Measurements from ENCODE around the gene ELAPOR2. TPM values are rescaled to one million over a fixed set of nuclear protein-coding genes. Genes with fewer than 3 reads are reported as not detected.
A peak's percentile ranks its signal among the peaks of the same experiment; 100 is the strongest.

The ELAPOR2 gene, protein sequence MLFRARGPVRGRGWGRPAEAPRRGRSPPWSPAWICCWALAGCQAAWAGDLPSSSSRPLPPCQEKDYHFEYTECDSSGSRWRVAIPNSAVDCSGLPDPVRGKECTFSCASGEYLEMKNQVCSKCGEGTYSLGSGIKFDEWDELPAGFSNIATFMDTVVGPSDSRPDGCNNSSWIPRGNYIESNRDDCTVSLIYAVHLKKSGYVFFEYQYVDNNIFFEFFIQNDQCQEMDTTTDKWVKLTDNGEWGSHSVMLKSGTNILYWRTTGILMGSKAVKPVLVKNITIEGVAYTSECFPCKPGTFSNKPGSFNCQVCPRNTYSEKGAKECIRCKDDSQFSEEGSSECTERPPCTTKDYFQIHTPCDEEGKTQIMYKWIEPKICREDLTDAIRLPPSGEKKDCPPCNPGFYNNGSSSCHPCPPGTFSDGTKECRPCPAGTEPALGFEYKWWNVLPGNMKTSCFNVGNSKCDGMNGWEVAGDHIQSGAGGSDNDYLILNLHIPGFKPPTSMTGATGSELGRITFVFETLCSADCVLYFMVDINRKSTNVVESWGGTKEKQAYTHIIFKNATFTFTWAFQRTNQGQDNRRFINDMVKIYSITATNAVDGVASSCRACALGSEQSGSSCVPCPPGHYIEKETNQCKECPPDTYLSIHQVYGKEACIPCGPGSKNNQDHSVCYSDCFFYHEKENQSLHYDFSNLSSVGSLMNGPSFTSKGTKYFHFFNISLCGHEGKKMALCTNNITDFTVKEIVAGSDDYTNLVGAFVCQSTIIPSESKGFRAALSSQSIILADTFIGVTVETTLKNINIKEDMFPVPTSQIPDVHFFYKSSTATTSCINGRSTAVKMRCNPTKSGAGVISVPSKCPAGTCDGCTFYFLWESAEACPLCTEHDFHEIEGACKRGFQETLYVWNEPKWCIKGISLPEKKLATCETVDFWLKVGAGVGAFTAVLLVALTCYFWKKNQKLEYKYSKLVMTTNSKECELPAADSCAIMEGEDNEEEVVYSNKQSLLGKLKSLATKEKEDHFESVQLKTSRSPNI
- total RNA-seq (10 to 100 TPM in 1 of 4 donors, 1 to 10 TPM in 3; 3.3 to 15.9 (median 6.9) TPM), polyA plus RNA-seq (1 to 10 TPM; 1.2 to 1.5 (median 1.3) TPM)
- long read RNA-seq, donor 1, full-length matches to known transcripts: 3 of 8 reads
- long read RNA-seq, donor 1, partial matches to known transcripts: 2 of 8 reads
- long read RNA-seq, donor 1, other reads (novel, unspliced or antisense): 3 of 8 reads
- long read RNA-seq, donor 2, partial matches to known transcripts: 0 of 1 reads
- long read RNA-seq, donor 2, other reads (novel, unspliced or antisense): 1 of 1 reads

GRCh38 chr7:87059525-87060287 is at the start of gene ELAPOR2:
TSS of gene ELAPOR2 (minus strand) at chr7:87059654. CDS start at chr7:87059513, 141 bp downstream.
- peak; percentile 60 for TF ChIP-seq CTCF (IDR thresholded peaks at IDR 0.05)
- intact Hi-C loops (cut with DNase I): loop anchor here in 1 of 2 donors (5.0 kb wide), 2 partner anchors 93 to 107 kb away; partner anchors contain the start of gene DMTF1
- Histone ChIP-seq H3K27me3 (ENCODE audit: insufficient read depth in 3 of 3, low read length in 2 of 3) (no peaks in the 10 kb centered on the region), H3K9me3 (no peaks in the 10 kb centered on the region), H3K27ac (peak within 1 kb of the TSS; percentile 73), H3K4me1 (peaks cover 10% of the 10 kb centered on the region), H3K36me3 (ENCODE audit: insufficient read depth in 1 of 2, low read depth in 1 of 2) (no peaks in the 10 kb centered on the region), H3K4me3 (peak within 1 kb of the TSS; percentile 82)
- WGBS, 3 donors: 0 to 1% (median 1%) methylated on average over 32 to 68 of the region's 70 CpGs
- ATAC-seq: peak; percentile 96 to 99 (median 98)
- peak; percentile 82 to 87 for DNase-seq

DNA sequence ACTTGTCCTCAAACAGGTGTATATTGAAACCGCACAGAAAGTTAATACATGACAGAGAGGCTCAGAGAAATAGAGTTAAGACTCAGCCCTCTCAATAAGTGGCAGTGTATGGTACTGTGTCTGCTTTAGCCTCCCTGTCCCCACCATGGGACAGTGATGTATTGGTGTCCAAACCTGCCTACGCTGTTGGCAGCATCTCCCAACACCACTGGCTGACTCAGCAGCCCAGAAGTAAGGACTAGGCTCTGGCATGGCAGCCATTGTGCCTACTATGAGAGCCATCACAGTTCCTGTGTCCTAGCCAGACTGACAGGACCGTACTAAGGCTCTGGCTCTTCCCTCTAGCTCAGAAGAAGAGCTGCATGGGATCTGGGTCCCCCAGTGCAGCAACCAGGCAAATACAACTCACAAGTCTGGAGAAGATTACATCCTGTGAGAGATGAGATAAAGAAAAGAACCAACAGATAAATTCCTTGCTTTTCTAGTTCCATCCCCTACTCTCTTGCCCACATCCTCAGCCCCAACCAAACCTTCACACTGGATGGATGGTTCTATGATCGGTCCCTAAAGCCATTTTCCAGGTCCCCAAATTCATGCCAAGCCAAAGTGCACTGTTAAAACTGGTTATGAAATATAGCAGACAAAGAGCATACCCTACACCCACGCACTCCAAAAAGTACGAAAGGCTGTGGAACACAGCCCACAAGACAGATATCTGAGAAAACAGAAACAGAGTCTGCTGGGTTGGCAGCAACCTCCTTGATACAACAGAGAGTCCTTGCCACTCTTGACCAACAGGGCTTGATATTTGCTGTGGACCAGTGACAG is 48.7 kb upstream of the ELAPOR2 start:
- H3K27me3 ChIP-seq (ENCODE audit: insufficient read depth in 3 of 3, low read length in 2 of 3): no peaks in the 10 kb centered on the region
- no peak overlapping the region for H3K4me3 ChIP-seq
- ATAC-seq: no peak
- 73 to 78% (median 76%) methylated on average over 6 of the region's 6 CpGs for WGBS, 3 donors
- no peaks in the 10 kb centered on the region for H3K36me3 ChIP-seq (ENCODE audit: insufficient read depth in 1 of 2, low read depth in 1 of 2)
- no peak for DNase-seq
- no peak for TF ChIP-seq CTCF (IDR thresholded peaks at IDR 0.05)
- no peak overlapping the region for H3K27ac ChIP-seq
- H3K9me3 ChIP-seq: no peaks in the 10 kb centered on the region
- intact Hi-C loops (cut with DNase I): no loop called here
- H3K4me1 ChIP-seq: no peaks in the 10 kb centered on the region

- Histone ChIP-seq H3K9me3 (no peaks in the 10 kb centered on the region), H3K36me3 (ENCODE audit: insufficient read depth in 1 of 2, low read depth in 1 of 2) (no peaks in the 10 kb centered on the region), H3K27ac (no peak overlapping the region), H3K27me3 (ENCODE audit: insufficient read depth in 3 of 3, low read length in 2 of 3) (no peaks in the 10 kb centered on the region), H3K4me3 (no peak overlapping the region), H3K4me1 (no peaks in the 10 kb centered on the region)
- no peak for TF ChIP-seq CTCF (IDR thresholded peaks at IDR 0.05)
- DNase-seq (no peak), ATAC-seq (no peak)
- intact Hi-C loops (cut with DNase I): no loop called here
- WGBS, 3 donors: 67 to 72% (median 68%) methylated on average over 4 of the region's 4 CpGs
Observed at GRCh38 chr7:87106974-87107612, 47.6 kb upstream of the ELAPOR2 start.

All from psoas muscle (tissue), 8 donors.